Measurements from ENCODE around the gene ENO1.
"Not testable (repeated sequence)": the region's sequence is repeated elsewhere in the genome, so short reads cannot be mapped to it uniquely, and the experiment has no call there.

ENO1 gene

DNA sequence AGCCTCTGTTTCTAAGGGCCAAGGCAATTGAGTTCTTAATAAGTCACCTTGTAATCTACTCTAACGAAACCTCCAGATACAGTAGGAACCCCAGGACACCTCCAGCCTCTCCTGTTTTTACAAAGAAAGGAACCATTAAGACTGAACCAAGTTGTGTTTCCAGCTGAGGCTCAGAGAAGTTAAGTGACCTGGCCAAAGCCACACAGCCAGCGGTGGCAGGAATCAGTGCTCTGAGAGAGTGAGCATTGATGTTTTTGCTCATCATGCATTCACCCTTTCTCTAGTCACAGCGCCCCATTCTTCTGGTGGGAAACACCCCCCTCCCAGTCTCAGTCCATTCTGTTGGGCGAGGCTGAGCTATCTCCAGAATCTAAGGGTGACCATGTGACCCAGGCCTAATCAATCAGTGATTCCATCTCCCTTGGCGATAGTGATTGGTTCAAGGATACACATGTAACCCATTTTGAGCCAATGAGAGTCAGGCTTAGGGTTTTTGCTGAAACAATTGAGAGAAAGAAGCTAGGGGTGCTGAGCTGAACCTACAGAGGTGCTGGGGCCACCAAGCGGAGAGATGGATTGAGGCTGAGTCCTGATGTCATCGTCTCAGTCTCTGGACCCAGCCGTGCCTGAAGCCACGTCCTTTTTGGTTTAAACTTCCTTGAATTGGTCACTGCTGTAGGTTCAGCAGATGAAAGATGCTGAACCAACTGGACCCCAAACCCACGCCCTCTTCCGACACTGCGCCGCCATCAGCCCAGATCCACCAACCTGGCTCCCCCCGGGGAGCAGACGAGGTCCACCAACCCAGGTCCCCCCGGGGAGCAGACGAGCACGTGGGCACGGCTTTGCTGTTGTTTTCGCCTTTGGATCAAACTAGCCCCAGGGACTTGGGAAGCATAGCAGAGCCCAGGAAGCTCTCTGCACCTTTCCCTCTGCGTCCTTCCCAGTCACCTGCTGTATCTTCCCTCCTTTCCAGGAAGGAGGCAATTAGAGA is 33.1 kb downstream of the ENO1 start:
- no peak for DNase-seq (ENCODE audit: low read depth)

DNA sequence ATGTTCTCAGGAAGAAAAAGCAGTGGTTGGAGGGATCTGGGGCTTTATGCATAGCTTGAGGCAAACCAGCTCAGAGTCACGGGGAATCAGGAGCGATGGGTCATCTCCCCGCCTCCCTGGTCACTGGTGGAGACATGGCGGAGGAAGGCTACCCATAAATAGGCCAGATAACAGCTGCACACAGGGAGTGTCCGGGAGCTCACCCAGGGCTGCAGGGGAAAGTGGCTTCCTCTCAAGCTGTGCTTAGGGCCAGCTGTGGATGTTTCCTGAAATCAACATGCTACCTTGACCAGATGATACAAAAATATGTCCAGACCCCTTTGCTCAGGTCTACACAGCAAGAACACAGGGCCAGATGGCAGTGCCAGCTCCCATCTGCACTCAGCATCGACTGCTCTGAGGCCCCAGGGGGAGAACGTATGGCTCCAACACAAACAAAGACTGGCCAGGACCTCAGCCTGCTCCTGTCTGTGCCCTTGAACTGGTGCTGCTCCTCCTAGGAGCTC is 33.9 kb downstream of the ENO1 start:
- no peak for DNase-seq (ENCODE audit: low read depth)

DNA sequence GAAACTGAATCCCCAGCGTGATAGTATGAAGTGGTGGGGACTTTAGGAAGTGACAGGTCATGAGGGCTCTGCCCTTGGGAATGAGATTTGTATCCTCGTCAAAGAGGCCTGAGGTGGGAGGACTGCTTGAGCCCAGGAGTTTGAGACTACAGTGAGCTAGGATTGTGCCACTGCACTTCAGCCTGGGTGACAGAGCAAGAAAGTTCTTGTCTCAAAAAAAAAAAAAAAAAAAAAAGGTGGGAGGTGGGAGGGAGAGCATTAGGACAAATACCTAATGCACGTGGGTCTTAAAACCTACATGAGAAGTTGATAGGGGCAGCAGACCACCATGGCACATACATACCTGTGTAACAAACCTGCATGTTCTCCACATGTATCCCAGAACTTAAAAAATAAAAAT is 37.1 kb downstream of the ENO1 start:
- DNase-seq (ENCODE audit: low read depth): no peak

DNA sequence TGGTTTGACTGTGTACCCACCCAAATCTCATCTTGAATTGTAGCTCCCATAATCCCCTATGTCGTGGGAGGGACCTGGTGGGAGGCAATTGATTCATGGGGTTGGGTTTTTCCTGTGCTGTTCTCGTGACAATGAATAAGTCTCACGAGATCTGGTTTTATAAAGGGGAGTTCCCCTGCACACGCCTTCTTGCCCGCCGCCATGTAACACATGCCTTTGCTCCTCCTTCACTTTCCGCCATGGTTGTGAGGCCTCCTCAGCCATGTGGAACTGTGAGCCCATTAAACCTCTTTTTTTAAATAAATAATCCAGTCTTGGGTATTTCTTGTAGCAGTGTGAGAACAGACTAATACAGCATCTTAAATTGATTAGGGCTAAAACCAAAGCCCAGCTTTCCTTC is 38.5 kb downstream of the ENO1 start:
- DNase-seq (ENCODE audit: low read depth): no peak

DNA sequence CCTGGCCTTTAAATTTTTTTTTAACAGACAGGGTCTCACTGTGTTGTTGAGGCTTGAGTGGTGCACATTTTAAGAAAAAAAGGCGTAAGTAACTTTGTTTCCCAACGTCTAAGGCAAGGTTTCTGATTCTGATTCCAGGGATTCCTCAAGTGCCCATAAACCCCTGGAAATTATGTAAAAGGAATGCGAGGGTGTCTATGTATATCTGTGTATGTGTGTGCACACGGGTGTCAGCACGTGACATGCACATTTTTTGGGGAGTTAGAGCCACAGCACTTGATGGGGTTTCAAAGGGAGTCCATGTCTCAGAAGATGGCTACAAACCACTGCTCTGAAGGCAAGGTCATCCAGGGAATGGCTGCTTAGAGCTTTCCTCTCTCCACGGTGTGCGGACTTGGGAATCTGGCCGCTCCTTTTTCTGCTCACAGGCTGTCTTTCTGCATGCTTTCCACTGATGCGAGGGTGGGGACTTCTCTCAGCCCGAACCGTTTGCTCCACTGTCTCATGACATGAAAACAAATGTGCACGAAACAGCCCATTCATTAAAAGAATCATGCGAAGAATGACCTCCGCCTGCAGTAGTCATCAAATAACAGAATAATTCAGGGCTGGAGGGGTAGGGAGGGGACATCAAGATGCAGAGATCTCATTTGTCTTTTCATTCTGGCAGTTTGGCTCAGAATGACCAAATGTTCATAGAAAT is 42.4 kb downstream of the ENO1 start:
- DNase-seq (ENCODE audit: low read depth): no peak

DNA sequence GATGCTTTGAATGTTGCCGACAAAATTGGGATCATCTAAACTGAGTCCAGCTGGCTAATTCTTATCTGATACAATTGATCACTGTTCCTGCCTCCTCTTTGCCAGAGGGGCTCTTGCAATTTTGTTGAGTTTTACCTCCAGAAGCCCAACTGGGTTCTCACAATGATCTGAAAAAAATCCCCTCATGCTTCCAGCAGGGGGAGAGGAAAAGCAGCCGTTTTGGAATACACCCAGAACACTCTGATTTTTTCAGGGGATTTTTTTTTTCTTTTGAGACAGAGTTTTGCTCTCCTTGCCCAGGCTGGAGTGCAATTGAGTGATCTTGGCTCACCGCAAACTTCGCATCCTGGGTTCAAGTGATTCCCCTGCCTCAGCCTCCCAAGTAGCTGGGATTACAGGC is 47.1 kb downstream of the ENO1 start:
- no peak for DNase-seq (ENCODE audit: low read depth)

DNA sequence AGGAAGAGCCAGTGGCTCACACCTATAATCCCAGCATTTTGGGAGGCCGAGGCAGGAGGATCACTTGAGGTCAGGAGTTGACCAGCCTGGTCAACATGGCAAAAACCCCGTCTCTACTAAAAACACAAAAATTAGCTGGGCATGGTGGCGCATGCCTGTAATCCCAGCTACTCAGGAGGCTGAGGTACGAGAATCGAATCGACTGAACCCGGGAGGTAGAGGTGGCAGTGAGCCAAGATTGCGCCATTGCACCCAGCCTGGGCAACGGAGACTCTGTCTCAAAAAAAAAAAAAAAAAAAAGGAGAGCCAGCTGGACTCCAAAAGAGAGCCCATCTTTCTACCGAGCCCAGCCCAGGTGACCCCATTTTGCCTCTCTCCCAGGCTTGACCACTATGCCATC is 47.8 kb downstream of the ENO1 start:
- not testable (repeated sequence) for DNase-seq (ENCODE audit: low read depth)

DNA sequence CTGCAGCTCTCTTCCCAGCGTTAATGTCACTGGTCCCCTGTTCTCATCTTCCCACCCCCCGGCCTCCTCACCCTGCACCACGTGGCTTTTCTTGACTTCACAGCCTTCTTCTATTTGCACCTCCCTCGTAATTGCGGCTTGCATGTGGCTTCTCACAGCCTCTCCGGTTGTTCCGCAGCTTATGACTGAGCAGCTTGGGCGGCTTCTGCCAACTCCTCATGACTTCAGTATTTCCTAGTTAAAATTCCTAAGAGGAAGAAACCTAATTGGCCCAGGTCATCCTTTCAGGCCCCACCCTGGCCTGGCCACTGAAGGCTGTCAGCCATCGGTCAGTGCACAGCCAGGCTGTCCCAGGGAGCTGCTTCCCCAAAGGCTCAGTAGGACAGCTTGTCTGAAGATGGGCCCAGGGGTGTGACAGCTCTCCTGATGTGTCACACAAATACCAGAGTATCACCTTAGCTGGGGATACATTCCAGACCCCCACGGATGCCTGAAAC is 52.5 kb downstream of the ENO1 start:
- DNase-seq (ENCODE audit: low read depth): no peak

DNA sequence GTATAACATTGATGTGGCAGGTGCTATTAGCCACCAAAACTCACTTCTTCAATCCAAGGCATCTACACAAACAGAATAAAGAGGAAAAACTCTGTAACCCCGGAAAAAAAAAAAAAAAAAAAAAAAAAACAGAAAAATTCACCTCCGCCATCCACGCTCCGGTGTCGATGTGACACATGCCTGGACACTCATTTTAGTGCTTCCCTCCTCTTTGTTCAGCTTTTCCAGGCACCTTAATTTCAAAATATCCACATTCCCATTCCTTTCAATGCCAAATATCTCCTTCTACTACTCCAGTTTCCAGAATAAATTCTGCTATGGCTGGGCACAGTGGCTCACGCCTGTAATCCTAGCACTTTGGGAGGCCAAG is 55.2 kb downstream of the ENO1 start:
- DNase-seq (ENCODE audit: low read depth): no peak

DNA sequence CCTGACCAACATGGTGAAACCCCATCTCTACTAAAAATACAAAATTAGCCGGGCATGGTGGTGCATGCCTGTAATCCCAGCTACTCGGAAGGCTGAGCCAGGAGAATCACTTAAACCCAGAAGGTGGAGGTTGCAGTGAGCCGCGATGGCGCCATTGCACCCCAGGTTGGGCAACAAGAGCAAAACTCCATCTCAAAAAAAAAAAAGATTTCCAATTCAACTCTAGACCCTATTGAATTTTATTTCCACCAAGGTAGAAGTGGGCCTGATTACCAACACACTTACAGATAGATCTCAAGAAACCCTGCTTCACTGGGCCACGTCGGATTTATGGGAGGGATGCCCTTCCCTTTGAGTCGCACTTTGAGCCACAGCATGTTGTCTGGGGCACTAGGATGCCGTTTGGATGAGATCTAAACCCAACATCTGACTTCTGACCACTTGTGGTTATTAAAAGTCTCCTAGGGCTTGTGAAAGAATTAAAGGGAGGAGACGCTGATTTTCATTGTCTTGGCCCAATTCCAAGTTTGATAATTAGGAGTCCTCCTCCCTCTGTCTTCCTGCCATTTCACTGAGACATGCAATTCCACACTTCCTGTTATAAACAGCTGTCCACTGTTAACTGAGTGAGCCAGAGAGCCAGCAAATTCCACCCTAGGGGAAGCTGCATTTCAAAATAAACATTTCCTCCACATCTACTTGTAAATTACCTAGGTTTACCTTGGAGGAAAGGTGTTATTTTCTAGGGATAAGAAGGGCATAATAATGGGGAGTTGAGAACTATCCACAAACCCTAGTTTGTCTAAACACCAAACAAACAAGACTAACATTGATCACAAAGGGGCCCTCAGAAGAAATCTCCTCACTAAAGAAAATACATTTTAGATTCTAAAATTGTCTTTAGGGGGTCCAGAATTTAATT is 55.9 kb downstream of the ENO1 start:
- no peak for DNase-seq (ENCODE audit: low read depth)

DNA sequence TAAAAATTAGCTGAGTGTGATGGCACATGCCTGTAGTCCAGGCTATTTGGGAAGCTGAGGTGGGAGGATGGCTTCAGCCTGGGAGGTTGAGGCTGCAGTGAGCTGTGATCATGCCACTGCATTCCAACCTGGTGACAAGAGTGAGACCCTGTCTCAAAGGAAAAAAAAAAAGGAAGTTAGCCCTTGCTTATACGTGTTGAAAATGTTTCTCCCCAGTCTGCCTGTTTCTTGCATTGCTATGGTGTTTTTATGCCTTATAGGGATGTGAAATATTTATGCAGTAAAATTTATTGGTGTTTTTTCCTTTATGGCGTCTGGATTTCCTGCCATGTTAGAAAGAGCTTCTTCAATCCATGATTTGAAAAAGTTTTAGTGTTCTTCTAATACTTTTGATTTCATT is 57.4 kb downstream of the ENO1 start:
- no peak for DNase-seq (ENCODE audit: low read depth)

DNA sequence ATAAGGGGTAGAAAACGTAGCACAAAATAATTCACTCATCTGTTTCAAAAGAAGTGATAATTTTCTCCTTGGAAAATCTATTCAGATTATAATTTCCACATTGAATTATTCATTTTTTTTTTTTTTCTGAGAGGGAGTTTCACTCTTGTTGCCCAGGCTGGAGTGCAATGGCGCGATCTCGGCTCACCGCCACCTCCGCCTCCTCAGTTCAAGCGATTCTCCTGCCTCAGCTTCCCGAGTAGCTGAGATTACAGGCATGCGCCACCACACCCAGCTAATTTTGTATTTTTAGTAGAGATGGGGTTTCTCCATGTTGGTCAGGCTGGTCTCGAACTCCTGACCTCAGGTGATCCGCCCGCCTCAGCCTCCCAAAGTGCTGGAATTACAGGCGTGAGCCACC is 59.7 kb downstream of the ENO1 start:
- DNase-seq (ENCODE audit: low read depth): not testable (repeated sequence)

DNA sequence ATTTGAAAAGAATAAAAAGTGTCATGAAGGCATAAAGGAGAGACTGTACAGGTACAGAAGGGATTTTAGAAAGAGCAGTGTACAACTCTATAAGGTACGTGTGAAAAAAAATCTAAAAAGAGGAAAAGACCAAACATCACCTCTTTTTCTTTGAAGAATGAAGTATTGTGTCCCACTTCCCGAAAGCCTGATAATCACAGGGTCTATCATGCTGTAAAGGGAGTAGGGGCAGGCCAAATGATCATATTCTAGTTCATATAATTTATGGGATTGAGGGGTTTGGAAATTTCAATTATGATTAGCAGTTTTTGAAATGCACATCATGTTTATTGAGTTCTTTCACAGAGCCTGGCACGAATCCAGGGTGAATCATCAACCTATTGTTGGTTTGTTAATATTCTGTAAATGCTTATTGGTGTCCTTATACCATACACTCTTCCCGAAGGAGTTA is 60.1 kb downstream of the ENO1 start:
- DNase-seq (ENCODE audit: low read depth): peak; percentile 12

DNA sequence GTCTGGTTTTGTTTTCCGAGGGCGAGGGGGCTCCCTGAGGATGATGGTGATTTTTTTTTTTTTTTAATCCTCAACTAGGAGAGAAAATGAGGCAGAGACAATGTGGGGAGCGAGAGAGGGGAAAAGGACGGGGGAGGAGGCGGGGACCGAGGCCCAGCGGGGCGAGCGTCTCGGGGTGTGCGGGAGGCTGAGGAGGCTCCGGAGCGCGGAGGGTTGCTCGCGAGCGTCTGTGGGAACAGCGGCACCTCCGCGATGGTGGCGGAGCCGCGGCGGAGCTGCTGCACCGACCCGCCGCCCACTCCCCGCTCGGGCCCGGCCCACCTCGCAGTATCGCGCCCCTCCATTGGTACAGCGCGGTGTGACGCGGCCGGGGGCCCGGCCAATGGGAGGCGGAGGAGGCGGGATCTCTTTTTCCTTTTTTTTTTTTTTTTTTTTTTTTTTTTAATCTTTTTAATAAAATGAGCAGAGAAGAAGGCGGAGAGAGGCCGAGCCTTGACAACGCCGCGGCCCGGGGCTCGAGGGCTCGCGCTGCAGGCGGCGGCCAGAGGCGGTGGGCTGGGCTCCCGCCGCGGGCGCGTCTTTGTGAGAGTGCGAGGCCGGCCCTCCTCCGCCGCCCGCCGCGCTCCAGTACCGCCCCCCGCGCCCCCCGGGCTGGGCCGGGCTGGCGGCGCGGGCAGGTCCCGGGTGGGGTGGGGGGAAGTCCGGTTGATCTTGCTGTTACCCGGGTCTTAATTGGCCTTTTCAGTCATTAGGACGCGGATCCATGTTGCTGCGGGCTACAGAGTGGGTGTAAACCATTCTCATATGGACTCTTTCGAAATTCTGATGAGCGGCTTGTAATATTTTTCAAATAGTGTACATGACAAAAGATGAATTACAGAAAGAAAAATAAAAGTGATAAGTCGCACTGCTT is 60.8 kb downstream of the ENO1 start, which contains the start of gene RERE:
Gene RERE, minus strand, starts transcription at position 229 of the 913 bp plus-strand sequence.
- peak; percentile 94 for DNase-seq (ENCODE audit: low read depth)

DNA sequence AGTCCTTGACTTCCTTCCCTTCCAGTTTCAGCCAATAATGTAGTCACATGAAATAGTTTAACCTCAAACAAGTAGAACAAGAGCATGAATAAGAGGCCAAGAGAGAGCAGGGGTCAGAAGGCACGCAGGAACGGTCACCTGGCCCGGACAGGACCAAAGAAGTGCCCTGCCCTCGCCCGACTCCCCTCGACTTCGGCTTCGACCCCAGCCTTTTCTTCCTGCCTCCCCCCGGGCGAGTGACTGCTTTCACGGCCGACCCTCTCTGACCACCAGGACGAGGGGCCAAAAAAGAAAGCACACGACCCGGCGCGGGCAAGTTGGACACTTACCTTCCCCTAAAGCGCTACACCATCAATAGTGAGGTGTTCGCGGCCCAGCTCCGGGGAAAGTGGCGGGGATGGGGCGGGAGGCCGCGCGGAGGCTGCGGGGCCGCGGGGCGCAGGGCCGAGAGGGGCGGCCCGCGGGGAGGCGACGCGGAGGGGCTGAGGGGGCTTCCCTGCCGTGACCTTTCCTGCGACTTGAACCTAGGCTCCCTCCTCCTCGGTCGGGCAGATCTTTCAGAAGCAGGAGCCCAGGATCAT is 61.6 kb downstream of the ENO1 start:
- peak; percentile 7 for DNase-seq (ENCODE audit: low read depth)

DNA sequence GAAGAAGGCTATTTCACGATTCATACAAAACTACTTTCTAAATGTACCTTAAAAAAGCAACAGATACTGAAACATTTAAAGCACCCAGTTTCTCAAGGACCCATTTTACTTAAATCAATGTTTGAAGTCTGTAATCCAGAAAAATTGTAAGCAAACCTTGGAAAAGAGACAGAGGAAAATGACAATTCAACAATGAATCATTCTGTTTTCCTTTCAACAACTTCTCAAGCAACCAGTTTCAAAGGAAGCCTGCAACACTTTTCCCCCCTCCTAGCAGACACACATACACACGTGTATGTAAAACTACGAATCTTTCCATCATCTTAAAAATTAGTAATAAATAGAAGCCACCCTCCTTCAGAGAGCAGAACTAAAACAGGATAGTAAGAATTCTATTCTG is 62.2 kb downstream of the ENO1 start:
- no peak for DNase-seq (ENCODE audit: low read depth)

DNA sequence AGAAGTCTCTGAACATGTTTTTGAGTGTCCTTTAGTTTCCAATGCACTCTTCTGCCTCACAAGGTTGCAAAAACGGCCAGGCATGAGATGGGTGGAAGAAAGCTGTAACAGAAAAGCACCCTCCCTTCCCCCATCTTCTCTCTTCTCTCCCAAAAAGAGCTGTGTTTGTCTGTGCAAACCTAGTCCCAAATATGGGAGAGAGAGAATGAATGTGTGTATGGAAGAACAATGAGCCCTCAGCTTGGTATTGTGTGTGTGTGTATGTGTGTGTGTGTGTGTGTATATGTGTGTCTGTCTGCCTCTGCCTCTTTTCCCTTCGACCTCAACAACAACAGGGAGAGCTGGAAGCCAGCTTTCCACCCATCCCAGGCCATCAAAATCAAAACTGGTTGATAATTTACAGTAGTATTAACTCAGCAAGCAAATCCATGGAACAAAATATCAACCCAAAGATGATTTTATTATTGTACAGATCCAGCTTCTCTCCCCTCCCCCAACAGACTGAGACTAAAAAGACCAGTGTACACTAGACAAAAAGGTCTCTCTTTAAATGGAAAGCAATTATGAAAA is 62.8 kb downstream of the ENO1 start:
- DNase-seq (ENCODE audit: low read depth): no peak

DNA sequence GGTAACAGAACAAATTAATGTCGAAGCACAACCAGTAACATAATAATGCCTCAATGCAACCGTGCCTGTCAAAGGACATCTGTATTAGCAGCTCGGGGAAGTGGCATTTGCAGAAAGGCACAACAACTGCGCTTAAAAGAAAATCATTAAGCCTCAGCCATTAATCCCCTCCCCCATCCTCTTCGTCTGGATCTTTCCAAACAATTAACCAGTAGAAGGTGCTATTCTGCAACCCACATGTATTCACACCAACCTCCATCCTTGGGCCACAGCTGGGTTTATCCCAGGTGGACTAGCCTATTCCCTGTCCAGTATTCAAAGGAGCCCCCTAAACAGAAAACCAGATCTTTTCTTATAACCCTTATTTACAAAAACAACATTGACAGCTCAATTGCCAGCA is 63.6 kb downstream of the ENO1 start:
- DNase-seq (ENCODE audit: low read depth): no peak

DNA sequence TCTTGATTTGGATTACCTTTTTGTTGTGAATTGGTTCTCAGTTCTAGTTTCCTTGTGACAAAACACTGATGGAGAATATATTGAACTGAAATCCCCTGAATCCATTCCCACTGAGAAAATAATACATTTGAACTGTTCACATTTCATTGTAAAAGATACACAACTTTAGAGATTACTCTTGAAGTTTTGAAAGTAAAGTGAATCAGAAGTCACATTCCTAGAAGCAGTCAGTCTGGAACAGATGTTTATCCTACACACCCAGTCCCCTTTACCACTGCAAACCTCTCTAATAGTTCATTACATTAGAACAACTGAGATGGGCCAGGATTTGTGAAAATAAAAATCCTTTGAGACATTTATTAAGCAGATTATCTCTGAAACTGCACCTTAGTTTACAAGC is 64.5 kb downstream of the ENO1 start:
- DNase-seq (ENCODE audit: low read depth): no peak

All from activated T-cell treated with anti-CD3 and anti-CD28 coated beads for 1 hour (primary cell).